T-helper 2 cell treated with Interferon-gamma antibody and Interleukin-4, amounts not matched to agents 5 μg/mL and 100 μg/mL, for 36 hours (primary cell): ENCODE data around the gene SIT1.
A peak's percentile ranks its signal among the peaks of the same experiment; 100 is the strongest.

Experiments
- DNase-seq: peaks from one replicate; pipeline ENCODE4 v3.0.0; 2021; ENCODE audit warnings: low spot score
- H3K27ac Mint-ChIP-seq: one replicate; pipeline ENCODE4 v1.8.0; 2021; ENCODE audit warnings: mild to moderate bottlenecking, mixed read lengths
- H3K27me3 Mint-ChIP-seq: one replicate; pipeline ENCODE4 v1.8.0; 2021; ENCODE audit warnings: low read depth, mixed read lengths
- H3K36me3 Mint-ChIP-seq: one replicate; pipeline ENCODE4 v1.8.0; 2021; ENCODE audit warnings: low read depth, mixed read lengths
- H3K4me1 Mint-ChIP-seq: one replicate; pipeline ENCODE4 v1.8.0; 2021; ENCODE audit warnings: low read depth, mixed read lengths
- H3K4me3 Mint-ChIP-seq: one replicate; pipeline ENCODE4 v1.8.0; 2022; ENCODE audit warnings: mild to moderate bottlenecking, moderate library complexity, mixed read lengths
- H3K9me3 Mint-ChIP-seq: one replicate; pipeline ENCODE4 v1.8.0; 2021; ENCODE audit warnings: mixed read lengths

The SIT1 gene, protein sequence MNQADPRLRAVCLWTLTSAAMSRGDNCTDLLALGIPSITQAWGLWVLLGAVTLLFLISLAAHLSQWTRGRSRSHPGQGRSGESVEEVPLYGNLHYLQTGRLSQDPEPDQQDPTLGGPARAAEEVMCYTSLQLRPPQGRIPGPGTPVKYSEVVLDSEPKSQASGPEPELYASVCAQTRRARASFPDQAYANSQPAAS

GRCh38 chr9:35650341-35651158 lies at the start of gene SIT1:
TSS of gene SIT1 (minus strand) at chr9:35650931. CDS start at chr9:35650853, 78 bp downstream.
- peaks cover 40% of the 10 kb centered on the region for H3K4me1 Mint-ChIP-seq
- peak; percentile 36 for DNase-seq
- peaks cover 26% of the 10 kb centered on the region for H3K36me3 Mint-ChIP-seq
- peak within 1 kb of the TSS; percentile 100 for H3K4me3 Mint-ChIP-seq
- H3K9me3 Mint-ChIP-seq: no peaks in the 10 kb centered on the region
- no peaks in the 10 kb centered on the region for H3K27me3 Mint-ChIP-seq
- peak within 1 kb of the TSS; percentile 98 for H3K27ac Mint-ChIP-seq

GRCh38 chr9:35700031-35700430 lies 49.3 kb upstream of the SIT1 start:
- Mint-ChIP-seq H3K27ac (no peak overlapping the region), H3K27me3 (no peaks in the 10 kb centered on the region), H3K9me3 (no peaks in the 10 kb centered on the region), H3K4me3 (no peak overlapping the region), H3K36me3 (peaks cover 43% of the 10 kb centered on the region), H3K4me1 (no peaks in the 10 kb centered on the region)
- DNase-seq: no peak

DNA sequence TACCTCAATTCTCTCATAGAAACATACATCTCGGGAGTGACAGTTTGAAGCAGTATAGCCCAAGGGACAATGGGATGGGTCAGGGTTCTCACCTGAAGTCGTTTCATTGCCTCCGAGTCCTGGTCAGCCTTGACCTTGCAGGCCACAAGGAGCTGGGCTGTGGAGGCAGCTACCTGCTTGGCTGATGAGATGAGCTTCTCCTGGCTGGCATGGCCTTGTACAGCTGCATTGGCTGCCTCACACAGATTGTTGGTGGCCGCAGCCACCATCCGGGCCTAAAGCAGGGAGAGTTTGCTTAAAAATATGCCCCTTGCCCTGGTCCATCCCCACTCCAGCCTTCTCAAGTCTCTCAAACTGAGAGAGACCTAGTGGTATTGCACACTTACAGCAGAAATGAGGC lies 47.5 kb upstream of the SIT1 start:
- Mint-ChIP-seq H3K27ac (no peak overlapping the region), H3K36me3 (peaks cover 27% of the 10 kb centered on the region), H3K4me1 (no peaks in the 10 kb centered on the region), H3K27me3 (no peaks in the 10 kb centered on the region), H3K9me3 (no peaks in the 10 kb centered on the region), H3K4me3 (no peak overlapping the region)
- no peak for DNase-seq

DNA sequence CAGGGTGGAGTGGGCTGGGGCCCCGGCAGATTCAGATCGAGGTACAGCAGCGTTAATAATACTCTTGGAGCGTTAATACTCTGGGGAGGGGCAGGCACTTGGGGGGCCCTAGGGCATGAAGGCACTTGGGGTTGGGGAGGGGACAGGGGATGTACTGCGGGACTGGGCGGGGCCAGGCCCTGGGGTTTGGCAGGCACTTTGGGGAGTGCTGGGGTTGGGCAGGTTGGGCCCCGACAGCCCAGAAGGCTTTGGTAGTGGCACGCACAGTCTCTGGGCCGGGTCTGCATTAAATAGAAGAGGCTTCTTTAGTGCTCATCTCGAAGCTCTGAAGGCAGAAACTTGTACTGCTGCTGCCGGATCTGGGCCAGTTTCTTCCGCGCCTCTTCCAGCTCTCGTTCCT lies 46.8 kb upstream of the SIT1 start:
- Mint-ChIP-seq H3K36me3 (peaks cover 20% of the 10 kb centered on the region), H3K27ac (no peak overlapping the region), H3K4me1 (no peaks in the 10 kb centered on the region), H3K27me3 (no peaks in the 10 kb centered on the region), H3K4me3 (no peak overlapping the region), H3K9me3 (no peaks in the 10 kb centered on the region)
- DNase-seq: no peak

DNA sequence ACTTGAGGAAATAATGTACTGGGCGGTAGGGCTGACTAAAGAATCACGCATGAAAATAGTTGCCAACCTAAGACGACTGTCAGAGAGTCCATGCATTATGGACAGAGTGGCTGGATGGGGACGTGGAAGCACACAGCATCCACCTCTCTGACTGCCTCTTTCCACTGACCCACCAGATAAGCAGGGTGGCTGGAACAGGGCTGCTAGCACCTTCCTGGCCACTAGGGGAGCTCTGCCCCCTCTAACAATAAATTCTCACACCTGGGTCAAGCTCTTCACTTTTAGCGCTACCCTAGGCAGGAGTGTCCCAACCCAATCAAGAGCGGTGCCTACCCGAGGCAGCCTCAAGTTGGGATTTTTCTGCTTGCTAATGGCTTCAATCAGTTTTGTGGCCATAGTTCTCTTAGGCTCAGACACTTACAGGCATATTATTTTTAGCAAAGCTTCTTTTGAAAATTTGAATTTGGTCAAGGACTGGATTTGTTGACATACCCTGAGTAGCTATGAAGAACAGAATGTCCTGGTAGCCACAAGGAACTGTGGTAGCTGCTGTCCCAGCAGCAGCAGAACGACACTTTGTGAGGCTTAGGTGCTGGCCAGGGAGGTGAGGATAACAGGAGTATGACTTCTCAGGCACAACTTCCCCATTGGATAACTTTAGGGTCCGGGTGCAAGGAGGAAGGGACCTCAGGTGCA lies 45.9 kb upstream of the SIT1 start:
- peak; percentile 44 for DNase-seq
- Mint-ChIP-seq H3K4me1 (no peaks in the 10 kb centered on the region), H3K36me3 (peaks cover 20% of the 10 kb centered on the region), H3K4me3 (no peak overlapping the region), H3K9me3 (no peaks in the 10 kb centered on the region), H3K27me3 (no peaks in the 10 kb centered on the region), H3K27ac (no peak overlapping the region)

DNA sequence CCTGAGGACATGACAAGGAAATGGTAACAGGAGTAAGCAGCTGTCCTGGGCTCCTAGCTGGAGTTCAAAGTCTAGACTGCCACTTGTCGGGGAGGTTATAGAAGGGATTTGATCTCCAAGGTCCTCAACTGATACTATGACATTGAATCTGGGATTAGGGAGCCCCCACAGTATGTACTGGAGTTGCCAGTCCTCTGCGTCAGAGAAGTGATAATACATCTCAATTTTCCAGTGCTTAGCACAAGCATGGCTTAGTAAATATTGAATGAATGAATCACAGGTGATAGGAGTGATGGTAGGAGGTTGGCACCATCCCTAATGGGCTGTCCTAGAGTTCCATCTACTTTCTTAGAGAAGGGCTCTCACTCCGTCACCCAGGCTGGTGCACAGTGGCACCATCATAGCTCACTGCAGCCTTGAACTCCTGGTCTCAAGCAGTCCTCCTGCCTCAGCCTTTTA lies 45.2 kb upstream of the SIT1 start:
- no peaks in the 10 kb centered on the region for H3K9me3 Mint-ChIP-seq
- no peak overlapping the region for H3K4me3 Mint-ChIP-seq
- peaks cover 20% of the 10 kb centered on the region for H3K36me3 Mint-ChIP-seq
- no peak for DNase-seq
- no peaks in the 10 kb centered on the region for H3K27me3 Mint-ChIP-seq
- H3K27ac Mint-ChIP-seq: no peak overlapping the region
- H3K4me1 Mint-ChIP-seq: peaks cover 4% of the 10 kb centered on the region

GRCh38 chr9:35691757-35692301 lies 41.1 kb upstream of the SIT1 start:
- Mint-ChIP-seq H3K36me3 (peaks cover 8% of the 10 kb centered on the region), H3K27ac (no peak overlapping the region), H3K27me3 (no peaks in the 10 kb centered on the region), H3K4me3 (peak overlapping the region; percentile 84), H3K4me1 (peaks cover 13% of the 10 kb centered on the region), H3K9me3 (no peaks in the 10 kb centered on the region)
- DNase-seq: no peak

- no peaks in the 10 kb centered on the region for H3K27me3 Mint-ChIP-seq
- H3K36me3 Mint-ChIP-seq: peaks cover 2% of the 10 kb centered on the region
- peaks cover 13% of the 10 kb centered on the region for H3K4me1 Mint-ChIP-seq
- H3K9me3 Mint-ChIP-seq: no peaks in the 10 kb centered on the region
- H3K27ac Mint-ChIP-seq: peak overlapping the region; percentile 26
- peak overlapping the region; percentile 84 for H3K4me3 Mint-ChIP-seq
- no peak for DNase-seq
Observed at GRCh38 chr9:35691334-35691650, 40.6 kb upstream of the SIT1 start.

DNA sequence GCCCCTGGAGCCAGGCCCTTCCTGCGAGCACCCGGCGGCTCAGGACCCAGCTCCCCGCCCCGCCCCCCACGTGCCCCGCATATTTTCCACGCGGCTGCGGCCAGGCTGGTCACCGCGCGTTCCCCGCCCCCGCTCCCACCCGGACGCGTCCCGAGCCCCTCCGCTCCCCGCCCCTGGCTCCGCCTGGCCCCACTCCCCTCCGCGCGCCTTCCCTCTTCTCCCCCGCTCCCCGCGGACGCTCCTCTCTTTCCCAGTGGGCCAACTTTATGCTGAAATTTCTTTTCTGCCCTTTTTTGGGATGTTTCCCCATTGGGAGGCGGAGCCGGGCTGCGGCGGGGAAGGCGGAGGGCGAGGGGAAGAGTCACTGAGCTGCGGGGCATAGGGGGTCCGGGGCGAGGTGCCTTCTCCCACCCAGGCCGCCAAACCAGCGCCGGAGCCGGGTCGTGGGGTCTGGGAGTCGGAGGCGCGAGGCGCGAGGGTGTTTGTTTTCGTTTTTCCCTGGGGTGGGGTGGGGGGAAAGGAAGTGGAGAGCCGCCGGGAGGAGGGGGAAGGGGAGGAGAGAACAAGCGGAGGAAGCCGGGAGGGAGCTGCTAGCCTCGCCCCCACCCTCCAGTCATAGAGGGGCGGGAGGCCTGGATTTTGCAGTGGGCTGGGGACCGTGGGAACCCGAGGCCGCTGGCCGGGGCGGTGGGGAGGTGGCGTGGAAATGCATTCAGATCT lies 40.0 kb upstream of the SIT1 start:
- Mint-ChIP-seq H3K4me1 (peaks cover 13% of the 10 kb centered on the region), H3K4me3 (peak overlapping the region; percentile 84), H3K27me3 (no peaks in the 10 kb centered on the region), H3K27ac (peak overlapping the region; percentile 26), H3K36me3 (no peaks in the 10 kb centered on the region), H3K9me3 (no peaks in the 10 kb centered on the region)
- DNase-seq: peak; percentile 11

DNA sequence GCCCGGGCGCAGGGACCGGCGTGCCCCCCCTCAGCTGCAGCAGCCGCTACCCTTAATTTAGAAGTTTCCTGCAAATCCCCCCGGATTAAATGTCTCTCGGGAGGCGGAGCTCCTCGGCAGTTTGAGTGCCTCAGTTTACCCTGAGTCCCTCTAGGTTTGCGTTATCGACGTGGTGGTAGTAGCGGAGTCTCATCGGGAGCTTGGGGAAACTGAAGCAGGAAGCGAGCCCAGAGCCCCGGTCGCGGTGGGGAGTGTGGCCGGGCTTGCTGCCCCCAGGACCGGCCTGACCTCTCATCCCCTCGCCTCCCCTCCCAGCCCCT lies 39.5 kb upstream of the SIT1 start:
- Mint-ChIP-seq H3K4me1 (peaks cover 13% of the 10 kb centered on the region), H3K27ac (no peak overlapping the region), H3K4me3 (peak overlapping the region; percentile 69), H3K36me3 (no peaks in the 10 kb centered on the region), H3K9me3 (no peaks in the 10 kb centered on the region), H3K27me3 (no peaks in the 10 kb centered on the region)
- no peak for DNase-seq

DNA sequence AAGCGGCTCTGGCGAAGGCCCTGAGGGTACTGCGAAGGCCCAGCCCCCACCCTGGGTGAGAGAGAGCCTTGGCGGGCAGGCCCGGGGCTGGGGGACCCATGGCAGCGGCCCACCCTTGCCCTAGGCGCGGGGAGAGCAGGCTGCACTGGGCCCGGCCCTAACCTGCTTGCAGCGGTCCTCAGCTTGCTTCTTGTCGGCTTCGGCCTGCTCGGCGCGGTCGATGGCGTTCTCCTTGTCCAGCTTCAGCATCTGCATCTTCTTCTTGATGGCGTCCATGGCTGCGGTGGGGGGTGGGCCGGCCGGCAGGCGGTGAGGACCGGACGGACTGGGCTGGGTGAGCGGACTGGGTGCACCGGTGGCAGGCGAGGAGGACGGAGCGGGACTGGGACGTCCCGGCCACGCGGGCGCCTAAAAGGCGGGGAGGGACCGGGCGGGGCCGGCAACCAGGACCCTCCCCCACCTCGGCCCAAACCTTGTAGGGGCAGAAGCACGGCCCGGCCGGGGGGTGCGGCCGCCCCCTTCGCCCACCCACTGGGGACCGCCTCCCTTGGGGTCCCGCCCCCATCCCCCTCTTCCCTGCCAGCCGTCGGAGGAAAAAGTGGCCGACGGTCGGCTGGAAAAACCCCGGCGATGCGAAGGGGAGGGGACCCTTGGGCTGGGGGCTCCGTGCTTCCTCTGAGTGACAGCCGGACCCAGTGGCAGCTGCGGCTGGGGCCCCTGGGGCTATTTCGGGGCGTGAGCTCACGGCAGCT lies 39.0 kb upstream of the SIT1 start, which contains the start of gene TPM2:
Gene TPM2 (minus strand): TSS at position 384 of the 752 bp plus-strand sequence. CDS start 108 bp downstream, at position 276.
- H3K27me3 Mint-ChIP-seq: no peaks in the 10 kb centered on the region
- no peaks in the 10 kb centered on the region for H3K9me3 Mint-ChIP-seq
- no peak within 1 kb of the TSS for H3K27ac Mint-ChIP-seq
- no peaks in the 10 kb centered on the region for H3K36me3 Mint-ChIP-seq
- H3K4me3 Mint-ChIP-seq: peak within 1 kb of the TSS; percentile 84
- DNase-seq: no peak
- peaks cover 13% of the 10 kb centered on the region for H3K4me1 Mint-ChIP-seq

GRCh38 chr9:35688558-35689541 lies 38.1 kb upstream of the SIT1 start:
- no peak overlapping the region for H3K27ac Mint-ChIP-seq
- H3K4me3 Mint-ChIP-seq: peak overlapping the region; percentile 45
- peaks cover 13% of the 10 kb centered on the region for H3K4me1 Mint-ChIP-seq
- no peaks in the 10 kb centered on the region for H3K36me3 Mint-ChIP-seq
- DNase-seq: peak; percentile 11
- H3K27me3 Mint-ChIP-seq: no peaks in the 10 kb centered on the region
- H3K9me3 Mint-ChIP-seq: no peaks in the 10 kb centered on the region
